Left lung (tissue), 10 donors: Measurements from ENCODE around the gene NOL11. TPM values are rescaled to one million over a fixed set of nuclear protein-coding genes. Genes with fewer than 3 reads are reported as not detected.

Experiments used
- ATAC-seq: fragments of 200-7000 bp; cut with Tn5 transposase; one replicate; pipeline ENCODE4 v1.9.1; 2020; ENCODE audit warnings: moderate library complexity
- DNase-seq, 4 donors: peaks; one replicate each; pipeline ENCODE4 v3.0.0-alpha.2; 2013 to 2020
- H3K27ac ChIP-seq, 2 donors: fragments of 200-600 bp; sonication (generic) in 1 of 2; one replicate each; pipeline versions ENCODE4 v1.5.0 to v1.8.0; 2020 to 2021
- H3K27me3 ChIP-seq, 2 donors: fragments of 200-600 bp; sonication (generic) in 1 of 2; one replicate each; pipeline versions ENCODE4 v1.5.0 to v1.8.0; 2020 to 2021
- H3K36me3 ChIP-seq, 2 donors: fragments of 200-600 bp; sonication (generic) in 1 of 2; one replicate each; pipeline versions ENCODE4 v1.5.0 to v1.8.0; 2020 to 2021
- H3K4me1 ChIP-seq, 2 donors: fragments of 200-600 bp; one replicate each; pipeline ENCODE4 v1.8.0; 2021
- H3K4me3 ChIP-seq, 2 donors: fragments of 200-600 bp; sonication (generic) in 1 of 2; one replicate each; pipeline versions ENCODE4 v1.5.0 to v1.8.0; 2020 to 2021; ENCODE audit warnings: mild to moderate bottlenecking in 1 of 2
- H3K9me3 ChIP-seq, 2 donors: fragments of 200-600 bp; sonication (generic) in 1 of 2; one replicate each; pipeline versions ENCODE4 v1.5.0 to v1.8.0; 2020 to 2021
- CTCF ChIP-seq, 2 donors: fragments of 200-600 bp; sonication (generic) in 1 of 2; IDR thresholded peaks; one replicate each; pipeline versions ENCODE4 v1.5.0 to v1.8.0; 2021; ENCODE audit warnings: antibody characterized with exemption in 2 of 2
- intact Hi-C, 2 donors: fragments of 100-400 bp; cut with DNase I; formaldehyde crosslinking; loops; one replicate each; pipeline versions ENCODE4 v1.11.2 to v1.14.2; 2022
- polyA plus RNA-seq, 6 donors: library from polyadenylated mRNA; unstranded; fragments of 120-200 nt; gene quantifications; one replicate each; pipeline ENCODE4 v1.2.1, GENCODE V29; 2013; ENCODE audit not compliant: insufficient read length in 6 of 6
- total RNA-seq, 2 donors: library from RNA; stranded (reverse); fragmentation: NEBNext Ultra II Directional; extraction: Animal tissue kit (Norgen Biotek cat#: 25700); gene quantifications; one replicate each; pipeline ENCODE4 v1.2.1, GENCODE V29; 2021
- donor health status: DM: no; HTN: yes; CAD: no.
- donor health status: DM: no; HTN: no; CAD: no.

Gene NOL11
- total and polyA plus RNA-seq, 8 donors, result 27.8 to 92.6 (median 81.9) TPM

- intact Hi-C loops, result no loop called here
- H3K36me3 ChIP-seq, result no peaks in the 10 kb centered on the region
- no peak overlapping the region for H3K4me3 ChIP-seq
- DNase-seq, result no peak
- TF ChIP-seq CTCF (IDR thresholded peaks at IDR 0.05), result no peak
- H3K27ac ChIP-seq, result no peak overlapping the region
- H3K27me3 ChIP-seq, result no peaks in the 10 kb centered on the region
- ATAC-seq, result no peak
- no peaks in the 10 kb centered on the region for H3K4me1 ChIP-seq
- H3K9me3 ChIP-seq, result no peaks in the 10 kb centered on the region
Observed at GRCh38 chr17:67769231-67769630, 51.5 kb downstream of the NOL11 start.

- no peak overlapping the region for H3K4me3 ChIP-seq
- DNase-seq, result no peak
- no peaks in the 10 kb centered on the region for H3K36me3 ChIP-seq
- H3K27ac ChIP-seq, result no peak overlapping the region
- no peaks in the 10 kb centered on the region for H3K27me3 ChIP-seq
- intact Hi-C loops, result no loop called here
- no peak for TF ChIP-seq CTCF (IDR thresholded peaks at IDR 0.05)
- H3K9me3 ChIP-seq, result no peaks in the 10 kb centered on the region
- no peak for ATAC-seq
- H3K4me1 ChIP-seq, result no peaks in the 10 kb centered on the region
Observed at GRCh38 chr17:67770539-67770938, 52.8 kb downstream of the NOL11 start.

GRCh38 chr17:67772679-67773078 lies 54.9 kb downstream of the NOL11 start:
- H3K36me3 ChIP-seq, result no peaks in the 10 kb centered on the region
- no peaks in the 10 kb centered on the region for H3K4me1 ChIP-seq
- DNase-seq (no peak), ATAC-seq (no peak)
- H3K27ac ChIP-seq, result no peak overlapping the region
- H3K9me3 ChIP-seq, result no peaks in the 10 kb centered on the region
- no peak for TF ChIP-seq CTCF (IDR thresholded peaks at IDR 0.05)
- no peak overlapping the region for H3K4me3 ChIP-seq
- intact Hi-C loops, result no loop called here
- H3K27me3 ChIP-seq, result no peaks in the 10 kb centered on the region

- no peaks in the 10 kb centered on the region for H3K9me3 ChIP-seq
- intact Hi-C loops, result no loop called here
- no peaks in the 10 kb centered on the region for H3K4me1 ChIP-seq
- DNase-seq (no peak), ATAC-seq (no peak)
- no peak overlapping the region for H3K27ac ChIP-seq
- no peaks in the 10 kb centered on the region for H3K36me3 ChIP-seq
- no peak overlapping the region for H3K4me3 ChIP-seq
- TF ChIP-seq CTCF (IDR thresholded peaks at IDR 0.05), result no peak
- no peaks in the 10 kb centered on the region for H3K27me3 ChIP-seq
Observed at GRCh38 chr17:67773246-67773645, 55.5 kb downstream of the NOL11 start.

- Histone ChIP-seq H3K4me3 (no peak overlapping the region), H3K36me3 (no peaks in the 10 kb centered on the region), H3K9me3 (no peaks in the 10 kb centered on the region), H3K27ac (no peak overlapping the region), H3K27me3 (no peaks in the 10 kb centered on the region), H3K4me1 (no peaks in the 10 kb centered on the region)
- intact Hi-C loops, result no loop called here
- TF ChIP-seq CTCF (IDR thresholded peaks at IDR 0.05), result peak; percentile 21 to 64
- peak; percentile 94 for ATAC-seq
- peak in 1 of 4 donors; percentile 28 for DNase-seq
Observed at GRCh38 chr17:67779098-67779672, 61.4 kb downstream of the NOL11 start.
